Stimulated activated CD8-positive, alpha-beta memory T cell treated with anti-CD3 and anti-CD28 coated beads, Interleukin-15, amount 100 ng/mL, for 24 hours (primary cell): ENCODE data around the gene MYH9.
"Not testable (repeated sequence)": the region's sequence is repeated elsewhere in the genome, so short reads cannot be mapped to it uniquely, and the experiment has no call there.

ENCODE experiments used
- DNase-seq: peaks from one replicate; pipeline ENCODE4 v3.0.0-alpha.2; 2020; ENCODE audit warnings: low read depth

MYH9 gene

GRCh38 chr22:36413022-36413775 is 25.4 kb upstream of the MYH9 start:
- no peak for DNase-seq

GRCh38 chr22:36411589-36412258 is 24.0 kb upstream of the MYH9 start:
- DNase-seq: no peak

DNA sequence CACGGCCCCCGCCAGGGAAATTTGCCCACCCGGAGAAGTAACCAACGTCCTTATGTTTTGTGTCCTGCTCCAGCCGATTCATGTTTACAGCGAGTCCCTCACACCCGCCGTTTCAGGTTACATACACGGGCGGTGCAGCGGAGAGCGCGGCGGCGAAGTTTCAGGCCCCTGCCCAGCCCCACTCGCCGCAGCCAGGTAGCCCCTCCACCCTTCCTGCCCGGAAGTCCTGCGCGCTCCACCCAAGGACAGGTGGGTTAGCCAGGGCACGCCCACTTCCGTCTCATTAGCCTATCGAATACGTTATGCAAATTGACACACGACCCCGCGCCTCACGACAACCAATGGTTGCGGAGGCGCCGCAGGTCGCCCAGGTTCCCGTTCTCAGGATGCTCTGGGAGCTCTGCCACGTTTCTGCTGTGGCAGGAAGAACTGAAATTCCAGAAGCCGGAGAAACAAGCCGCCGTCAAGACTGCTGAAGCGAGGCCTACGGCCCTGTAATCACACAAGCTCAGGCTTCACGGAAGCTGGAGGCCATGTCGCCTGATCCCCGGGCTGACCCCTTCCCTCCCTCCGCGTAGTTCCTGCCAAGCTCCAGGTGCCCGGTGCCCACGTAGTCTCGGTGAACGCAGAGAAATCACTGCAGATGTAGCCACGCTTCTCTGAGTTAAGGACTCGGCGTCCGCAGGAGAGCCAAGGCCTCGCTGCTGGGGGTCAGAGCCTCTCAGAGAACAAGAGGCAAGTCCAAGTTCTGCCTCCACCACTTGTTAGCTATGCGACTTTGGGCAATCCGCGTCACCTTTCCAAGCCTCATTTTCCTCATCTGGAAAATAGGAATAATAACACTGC is 22.4 kb upstream of the MYH9 start:
- DNase-seq: no peak

- DNase-seq: not testable (repeated sequence)
Measured at GRCh38 chr22:36409554-36409910, 21.8 kb upstream of the MYH9 start.

DNA sequence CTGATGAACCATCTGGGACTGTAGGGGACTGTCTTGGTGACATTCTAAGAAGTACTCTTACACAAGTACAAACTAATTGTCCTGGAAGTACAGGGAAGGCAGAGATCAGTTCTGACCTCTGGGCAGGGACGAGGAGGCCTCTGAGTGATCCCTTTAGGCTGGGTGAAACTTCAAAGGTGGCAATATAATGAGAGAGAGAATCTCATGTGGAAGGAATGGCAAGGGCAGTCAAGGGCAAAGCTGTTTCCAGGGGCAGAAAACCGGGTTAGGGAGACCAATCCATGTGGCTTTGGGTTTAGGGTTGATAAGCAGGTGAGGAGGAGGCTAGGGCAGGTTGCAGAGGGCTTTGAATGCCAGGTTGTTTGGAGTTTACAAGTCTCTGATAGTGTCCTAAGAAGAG is 21.3 kb upstream of the MYH9 start:
- DNase-seq: no peak

DNA sequence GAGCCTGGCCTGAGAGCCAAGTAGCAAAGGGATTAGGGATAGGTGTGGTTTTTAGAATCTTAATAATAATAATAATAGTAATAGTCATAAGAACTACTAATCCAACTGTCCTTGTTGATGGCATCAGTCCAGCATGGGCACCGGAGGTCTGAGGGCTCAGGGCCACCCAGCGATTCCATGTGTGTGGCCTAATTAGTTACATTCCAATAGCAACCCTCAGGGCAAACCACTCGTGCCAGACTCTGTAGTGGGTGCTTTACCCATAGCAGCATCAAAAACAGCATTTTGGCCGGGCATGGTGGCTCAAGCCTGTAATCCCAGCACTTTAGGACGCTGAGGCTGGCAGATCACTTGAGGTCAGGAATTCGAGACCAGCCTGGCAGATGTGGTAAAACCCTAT is 19.0 kb upstream of the MYH9 start:
- DNase-seq: no peak

DNA sequence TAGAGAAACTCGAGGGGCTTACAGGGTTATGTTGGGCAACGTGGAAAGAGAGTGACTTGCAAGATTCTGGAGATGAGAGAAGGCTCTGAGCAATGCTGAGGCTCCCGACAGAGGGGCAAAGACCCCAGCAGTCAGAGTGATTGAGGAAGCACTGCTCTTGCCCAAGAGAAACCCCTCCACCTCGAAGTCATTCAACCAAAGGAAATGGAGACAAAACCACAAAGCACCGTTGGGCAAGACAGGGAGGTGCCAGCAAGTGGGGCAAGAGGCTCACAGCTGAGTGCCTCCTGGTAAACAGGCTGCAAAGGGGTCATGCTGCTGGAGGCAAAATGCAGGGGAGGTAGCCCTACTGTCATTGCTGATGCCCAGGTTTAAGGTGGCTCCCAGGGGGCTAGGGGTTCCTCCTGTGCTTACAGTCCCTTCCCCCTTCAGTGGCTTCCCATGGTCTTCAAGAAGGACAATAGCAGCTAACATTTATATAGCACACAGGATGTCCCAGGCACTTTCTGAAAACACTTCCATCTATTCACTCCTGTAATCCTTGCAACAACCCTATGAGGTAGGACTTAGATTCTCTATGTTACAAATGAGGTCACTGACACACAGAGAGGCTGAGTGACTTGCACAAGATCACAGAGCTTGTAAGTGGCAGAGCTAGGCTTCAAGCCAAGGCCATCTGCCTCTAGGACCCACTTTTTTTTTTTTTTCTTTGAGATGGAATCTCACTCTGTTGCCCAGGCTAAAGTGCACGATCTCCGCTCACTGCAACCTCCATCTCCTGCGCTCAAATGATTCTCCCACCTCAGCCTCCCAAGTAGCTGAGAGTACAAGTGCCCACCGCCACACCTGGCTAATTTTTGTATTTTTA is 18.1 kb upstream of the MYH9 start:
- no peak for DNase-seq

DNA sequence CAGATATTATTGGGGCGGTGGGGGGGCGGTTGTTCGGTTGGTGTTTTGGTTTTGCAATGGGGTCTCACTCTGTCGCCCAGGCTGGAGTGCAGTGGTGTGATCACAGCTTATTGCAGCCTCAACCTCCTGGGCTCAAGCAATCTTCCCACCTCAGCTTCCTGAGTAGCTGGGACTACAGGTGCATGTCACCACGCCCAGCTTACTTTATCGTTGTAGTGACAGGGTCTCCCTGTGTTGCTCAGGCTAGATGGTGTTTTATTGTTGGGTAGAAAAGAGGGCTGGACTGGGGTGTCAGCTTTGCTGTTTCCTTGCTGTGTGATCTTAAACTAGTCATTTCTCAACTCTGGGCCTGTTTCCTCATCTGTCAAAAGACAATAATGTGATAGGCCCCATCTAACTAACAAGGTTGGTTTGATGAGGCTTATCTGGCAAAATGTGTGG is 17.5 kb upstream of the MYH9 start:
- no peak for DNase-seq

GRCh38 chr22:36404446-36404845 is 16.7 kb upstream of the MYH9 start:
- DNase-seq: no peak

DNA sequence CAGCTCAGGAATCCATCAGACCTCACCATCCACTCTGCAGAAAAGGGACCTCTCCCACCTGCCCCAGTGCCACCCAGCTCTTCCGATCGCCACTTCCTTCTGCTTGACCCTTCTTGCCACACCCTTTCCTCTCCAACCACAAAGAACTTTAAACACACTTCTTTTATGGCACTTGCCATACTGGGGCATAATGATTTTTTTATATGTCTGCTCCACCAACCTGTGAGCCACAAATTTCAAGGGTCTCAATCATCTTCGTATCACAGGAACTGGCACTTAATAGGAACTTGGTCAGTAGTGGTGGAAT is 11.7 kb upstream of the MYH9 start:
- DNase-seq: no peak

DNA sequence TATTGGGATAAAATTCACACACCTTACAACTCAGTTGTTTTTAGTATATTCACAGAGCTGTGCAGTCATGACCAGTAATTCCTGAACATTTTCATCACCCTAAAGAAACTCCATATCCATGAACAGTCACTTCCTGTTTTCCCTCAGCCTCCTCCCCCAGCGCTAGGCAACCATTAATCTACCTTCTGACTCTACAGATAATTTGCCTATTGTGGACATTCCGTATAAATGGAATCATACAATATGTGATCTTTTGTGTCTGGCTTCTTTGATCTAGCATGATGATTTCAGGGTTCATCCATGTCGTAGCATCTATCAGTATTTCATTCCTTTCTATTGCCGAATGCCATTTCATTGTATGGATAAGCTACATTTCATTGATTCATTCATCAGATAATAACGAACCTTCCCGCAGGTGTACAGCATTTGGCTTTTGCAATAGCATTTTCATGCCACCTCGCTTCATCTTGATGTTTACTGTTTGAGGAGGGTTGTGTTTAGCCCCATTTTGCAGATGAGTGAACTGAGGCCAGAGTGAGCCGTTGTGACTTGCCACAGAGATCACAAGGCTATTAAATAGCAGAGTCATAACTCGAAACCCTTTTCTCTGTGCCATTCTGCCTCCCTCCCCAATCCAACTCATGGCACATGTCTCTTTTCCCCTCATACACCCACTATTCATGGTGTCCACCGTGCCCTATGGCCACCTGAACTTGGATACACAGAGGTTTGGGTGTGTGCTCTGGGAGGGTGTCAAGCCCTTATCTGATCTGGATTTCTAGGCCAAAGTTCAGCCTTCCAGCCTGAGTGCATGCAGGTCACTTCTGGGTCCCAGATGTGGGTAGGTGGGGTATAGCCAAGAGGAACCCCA is 11.1 kb upstream of the MYH9 start:
- no peak for DNase-seq

- DNase-seq: no peak
Measured at GRCh38 chr22:36397131-36398093, 9.6 kb upstream of the MYH9 start.

GRCh38 chr22:36395915-36396314 is 8.1 kb upstream of the MYH9 start:
- DNase-seq: no peak

GRCh38 chr22:36395055-36395849 is 7.5 kb upstream of the MYH9 start:
- no peak for DNase-seq

DNA sequence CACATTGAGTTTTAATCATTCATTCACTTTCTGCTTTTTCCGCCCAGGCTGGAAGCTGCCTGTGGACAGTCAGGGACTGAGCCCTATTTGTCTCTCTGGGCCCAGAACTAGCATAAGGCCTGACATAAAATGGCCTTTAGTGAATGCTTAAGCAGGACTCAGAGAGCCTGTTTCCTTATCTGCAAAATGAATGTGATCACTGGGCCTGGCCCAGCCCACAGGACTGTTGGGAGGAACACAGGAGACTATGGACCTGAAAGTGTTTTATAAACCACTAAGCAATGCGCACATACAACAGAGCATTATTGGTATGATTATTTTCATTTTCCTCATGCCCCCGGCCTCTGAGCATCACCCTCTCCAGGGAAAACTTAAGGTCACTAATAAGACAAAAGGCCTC is 3.9 kb upstream of the MYH9 start:
- DNase-seq: no peak

GRCh38 chr22:36389122-36389521 is 1.4 kb upstream of the MYH9 start:
- DNase-seq: not testable (repeated sequence)

GRCh38 chr22:36387709-36387958 is 133 bp downstream of the MYH9 start:
- DNase-seq: no peak

DNA sequence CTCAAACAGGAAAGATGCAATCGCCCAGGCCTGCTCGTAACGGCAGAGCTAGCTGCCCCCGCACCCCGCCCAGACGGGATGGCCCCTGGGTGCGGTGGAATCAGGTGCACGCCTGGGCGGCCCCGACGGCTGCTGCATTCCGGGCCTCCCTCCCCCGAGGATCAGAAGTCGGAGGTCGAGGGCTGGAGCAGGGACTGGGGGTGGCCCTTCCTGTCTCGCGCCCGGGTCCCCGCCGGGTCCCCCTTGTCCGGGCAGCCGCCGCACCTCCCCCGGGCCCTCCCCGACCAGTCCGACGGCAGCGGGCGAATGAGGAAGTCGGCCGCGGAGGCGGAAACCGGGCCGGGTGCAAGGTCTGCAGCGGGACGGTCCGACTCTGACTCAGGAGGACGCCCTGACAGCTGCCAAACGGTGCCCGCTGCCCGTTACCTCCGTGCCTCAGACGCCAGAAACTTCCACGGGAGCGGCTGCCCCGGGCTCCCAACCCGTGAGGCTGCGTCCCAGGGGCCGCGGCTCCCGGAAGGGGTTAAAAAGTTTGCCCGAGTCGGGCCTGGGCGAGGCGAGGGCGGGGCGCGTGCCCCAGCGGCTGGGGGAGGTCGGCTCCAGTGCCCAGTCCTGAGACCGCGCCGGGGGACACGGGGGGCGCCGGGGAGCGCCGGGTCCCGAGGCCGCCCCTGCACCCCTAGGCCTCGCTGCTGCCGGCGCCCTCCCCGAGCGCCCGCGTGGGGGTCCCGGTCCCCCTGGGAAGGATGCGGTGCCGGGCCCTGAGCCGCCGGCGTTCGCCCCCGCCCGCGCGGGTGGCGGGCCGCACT is 663 bp downstream of the MYH9 start:
- no peak for DNase-seq
